Liver (tissue), 3 donors: ENCODE measurements around the gene FGF9.

Experiments used
- CTCF ChIP-seq: fragments of 150-350 bp; IDR thresholded peaks from 2 replicates; pipeline ENCODE4 v1.5.1; 2017; ENCODE audit warnings: improper control_type of control experiment, low read depth, low read length; ENCODE audit not compliant: missing input control
- GABPA ChIP-seq, 2 donors: IDR thresholded peaks in 1 of 2; conservative IDR thresholded peaks in 1 of 2; 2 replicates each; pipeline ENCODE4 v1.6.1; 2016; ENCODE audit warnings: antibody characterized with exemption in 2 of 2, mild to moderate bottlenecking in 1 of 2, moderate library complexity in 1 of 2
- MAX ChIP-seq: IDR thresholded peaks from 2 replicates; pipeline ENCODE4 v1.6.1; 2016; ENCODE audit warnings: antibody characterized with exemption
- TAF1 ChIP-seq: conservative IDR thresholded peaks from 2 replicates; pipeline ENCODE4 v1.6.1; 2016; ENCODE audit warnings: antibody characterized with exemption, mild to moderate bottlenecking
- YY1 ChIP-seq: IDR thresholded peaks from 2 replicates; pipeline ENCODE4 v1.6.1; 2016; ENCODE audit warnings: antibody characterized with exemption, mild to moderate bottlenecking
- TF ChIP-seq, protein P1 (sequence below): IDR thresholded peaks from 2 replicates; pipeline ENCODE4 v1.6.1; 2016; ENCODE audit warnings: antibody characterized with exemption
- donor health status: healthy.
- donor health status: healthy.

- TF ChIP-seq CTCF (no peak), TAF1 (no peak), GABPA (IDR thresholded peaks at IDR 0.05 in 1 of 2, conservative IDR thresholded peaks at IDR 0.05 in 1 of 2) (no peak), MAX (no peak), YY1 (no peak)
- TF ChIP-seq, protein P1, sequence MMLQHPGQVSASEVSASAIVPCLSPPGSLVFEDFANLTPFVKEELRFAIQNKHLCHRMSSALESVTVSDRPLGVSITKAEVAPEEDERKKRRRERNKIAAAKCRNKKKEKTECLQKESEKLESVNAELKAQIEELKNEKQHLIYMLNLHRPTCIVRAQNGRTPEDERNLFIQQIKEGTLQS: no peak
Measured at GRCh38 chr13:21694831-21695230, 24.0 kb downstream of the FGF9 start.
